Measurements from ENCODE around the gene PDE7B.

DNA sequence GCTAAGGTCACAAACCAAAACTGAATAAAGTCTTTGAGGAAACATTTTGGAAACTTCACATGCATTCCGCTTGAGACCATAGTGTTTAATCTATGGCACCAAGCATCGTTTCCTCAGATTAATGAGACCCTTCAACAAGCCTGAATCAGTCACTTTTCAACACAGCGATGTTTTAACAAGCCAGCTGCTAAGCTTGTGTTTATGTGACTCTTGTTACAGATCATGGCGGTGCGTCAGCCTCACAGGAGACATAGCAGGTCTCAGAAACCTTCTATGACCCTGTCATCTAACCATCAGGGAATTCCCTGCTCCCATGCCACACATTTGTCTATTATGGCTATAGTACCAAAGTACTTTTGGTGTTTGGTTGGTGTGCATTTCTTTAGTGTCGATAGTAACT, 341.4 kb downstream of the PDE7B start:
- TF ChIP-seq, protein P1, sequence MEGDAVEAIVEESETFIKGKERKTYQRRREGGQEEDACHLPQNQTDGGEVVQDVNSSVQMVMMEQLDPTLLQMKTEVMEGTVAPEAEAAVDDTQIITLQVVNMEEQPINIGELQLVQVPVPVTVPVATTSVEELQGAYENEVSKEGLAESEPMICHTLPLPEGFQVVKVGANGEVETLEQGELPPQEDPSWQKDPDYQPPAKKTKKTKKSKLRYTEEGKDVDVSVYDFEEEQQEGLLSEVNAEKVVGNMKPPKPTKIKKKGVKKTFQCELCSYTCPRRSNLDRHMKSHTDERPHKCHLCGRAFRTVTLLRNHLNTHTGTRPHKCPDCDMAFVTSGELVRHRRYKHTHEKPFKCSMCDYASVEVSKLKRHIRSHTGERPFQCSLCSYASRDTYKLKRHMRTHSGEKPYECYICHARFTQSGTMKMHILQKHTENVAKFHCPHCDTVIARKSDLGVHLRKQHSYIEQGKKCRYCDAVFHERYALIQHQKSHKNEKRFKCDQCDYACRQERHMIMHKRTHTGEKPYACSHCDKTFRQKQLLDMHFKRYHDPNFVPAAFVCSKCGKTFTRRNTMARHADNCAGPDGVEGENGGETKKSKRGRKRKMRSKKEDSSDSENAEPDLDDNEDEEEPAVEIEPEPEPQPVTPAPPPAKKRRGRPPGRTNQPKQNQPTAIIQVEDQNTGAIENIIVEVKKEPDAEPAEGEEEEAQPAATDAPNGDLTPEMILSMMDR (IDR thresholded peaks at IDR 0.05) = no peak
- no peak for TF ChIP-seq POLR2AphosphoS5 (IDR thresholded peaks at IDR 0.05)
- TF ChIP-seq POLR2A (IDR thresholded peaks at IDR 0.05) = no peak
